Fibroblast of lung (primary cell): ENCODE measurements around the gene SPHK2. TPM values are rescaled to one million over a fixed set of nuclear protein-coding genes. Genes with fewer than 3 reads are reported as not detected.
A peak's percentile ranks its signal among the peaks of the same experiment; 100 is the strongest.

Experiments used
- DNase-seq, 2 donors: peaks; one replicate each; pipeline versions ENCODE4 v3.0.0 to v3.0.0-alpha.2; 2010; ENCODE audit warnings: low read depth in 2 of 2
- H2AFZ ChIP-seq: 2 replicates; pipeline ENCODE4 v1.5.1; 2012; ENCODE audit warnings: low read length, control low read depth, inconsistent platforms
- H3K27ac ChIP-seq: 2 replicates; pipeline ENCODE4 v1.5.1; 2011; ENCODE audit warnings: low read length, control low read depth; ENCODE audit not compliant: insufficient read depth
- H3K27me3 ChIP-seq: 2 replicates; pipeline ENCODE4 v1.5.1; 2011; ENCODE audit warnings: mild to moderate bottlenecking, low read length; ENCODE audit not compliant: control insufficient read depth, insufficient read depth
- H3K36me3 ChIP-seq: 2 replicates; pipeline ENCODE4 v1.5.1; 2011; ENCODE audit warnings: low read length; ENCODE audit not compliant: control insufficient read depth, insufficient read depth
- H3K4me1 ChIP-seq: 2 replicates; pipeline ENCODE4 v1.5.1; 2011; ENCODE audit warnings: low read length; ENCODE audit not compliant: control insufficient read depth, insufficient read depth; ENCODE audit errors: extremely low read depth
- H3K4me2 ChIP-seq: 2 replicates; pipeline ENCODE4 v1.5.1; 2011; ENCODE audit warnings: low read length, control low read depth; ENCODE audit not compliant: insufficient read depth; ENCODE audit errors: extremely low read depth
- H3K4me3 ChIP-seq, 4 experiments: fragments of 200-600 bp in 1 of 4; sonication (generic) in 1 of 4; replicated peaks in 1 of 4; 2 replicates each; pipeline ENCODE4 v1.5.1; 2011 to 2016; ENCODE audit warnings: low read length in 4 of 4, low read depth in 3 of 4, mild to moderate bottlenecking in 3 of 4, control low read depth in 2 of 4, inconsistent platforms in 1 of 4, mixed read lengths in 1 of 4; ENCODE audit not compliant: insufficient read depth in 1 of 4; ENCODE audit errors: control extremely low read depth in 1 of 4
- H3K79me2 ChIP-seq: 2 replicates; pipeline ENCODE4 v1.5.1; 2012; ENCODE audit warnings: mild to moderate bottlenecking, low read length, inconsistent platforms; ENCODE audit not compliant: control insufficient read depth, insufficient read depth
- H3K9ac ChIP-seq: 2 replicates; pipeline ENCODE4 v1.5.1; 2011; ENCODE audit warnings: mild to moderate bottlenecking, low read length, control low read depth; ENCODE audit not compliant: insufficient read depth
- H3K9me3 ChIP-seq: 2 replicates; pipeline ENCODE4 v1.5.1; 2012; ENCODE audit warnings: low read depth, low read length; ENCODE audit not compliant: control insufficient read depth, insufficient read depth
- H4K20me1 ChIP-seq: 2 replicates; pipeline ENCODE4 v1.5.1; 2011; ENCODE audit warnings: low read length; ENCODE audit not compliant: control insufficient read depth, insufficient read depth; ENCODE audit errors: extremely low read depth
- CTCF ChIP-seq, 2 donors: IDR thresholded peaks in 1 of 2; conservative IDR thresholded peaks in 1 of 2; 1 replicate in 1 of 2; 2 replicates in 1 of 2; pipeline ENCODE4 v1.5.1; 2011 to 2012; ENCODE audit warnings: low read length in 2 of 2, control low read depth in 1 of 2, inconsistent platforms in 1 of 2, low read depth in 1 of 2, mild to moderate bottlenecking in 1 of 2
- EZH2 ChIP-seq: IDR thresholded peaks from 2 replicates; pipeline ENCODE4 v1.5.1; 2012; ENCODE audit warnings: low read length, control low read depth, mild to moderate bottlenecking; ENCODE audit errors: missing control alignments
- polyA plus RNA-seq, 2 donors: library from polyadenylated mRNA; depleted of rRNA in 1 of 2; stranded (reverse) in 1 of 2; unstranded in 1 of 2; fragments of >200 nt; gene quantifications; 2 replicates each; pipeline ENCODE4 v1.2.1, GENCODE V29; 2011 to 2012; ENCODE audit warnings: missing spikeins in 1 of 2
- total RNA-seq: library from RNA; depleted of rRNA; stranded (reverse); fragments of >200 nt; gene quantifications from 2 replicates; pipeline ENCODE4 v1.2.1, GENCODE V29; 2014

SPHK2 gene
- total and polyA plus RNA-seq, 2 donors (not counting 1 experiment from before 2014, with no cell fraction given) = 3.4 to 9.6 TPM

GRCh38 chr19:48658483-48658882, 39.2 kb downstream of the SPHK2 start:
- H3K4me1 ChIP-seq = peaks cover 9% of the 10 kb centered on the region

DNA sequence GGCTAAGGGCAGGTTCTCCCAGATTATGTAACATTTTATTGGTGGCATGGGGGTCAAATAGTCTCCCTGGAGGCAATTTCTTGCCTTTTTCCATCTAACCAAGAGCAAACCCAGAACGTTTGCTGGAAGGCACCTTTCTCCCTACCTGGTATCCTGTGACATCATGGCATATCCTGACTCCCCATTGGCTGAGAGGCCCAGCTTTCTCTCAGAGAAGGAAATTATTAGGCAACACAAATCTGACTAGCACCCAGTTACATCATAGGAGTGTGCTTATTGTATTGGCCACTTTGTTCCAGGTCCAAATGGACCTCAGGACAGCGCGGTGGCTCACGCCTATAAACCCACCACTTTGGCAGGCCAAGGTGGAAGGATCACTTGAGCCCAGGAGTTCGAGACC, 40.5 kb downstream of the SPHK2 start:
- no peaks in the 10 kb centered on the region for H3K9me3 ChIP-seq
- no peak overlapping the region for H3K27ac ChIP-seq
- H3K27me3 ChIP-seq = no peaks in the 10 kb centered on the region
- H3K4me1 ChIP-seq = peaks cover 6% of the 10 kb centered on the region
- no peak overlapping the region for H3K4me2 ChIP-seq
- no peak for DNase-seq
- H3K79me2 ChIP-seq = no peaks in the 10 kb centered on the region
- no peaks in the 10 kb centered on the region for H4K20me1 ChIP-seq
- no peak overlapping the region for H2AFZ ChIP-seq
- TF ChIP-seq CTCF (conservative IDR thresholded peaks at IDR 0.05 in 1 of 2, IDR thresholded peaks at IDR 0.05 in 1 of 2; ENCODE audit: low read depth in 1 of 2, low read length in 2 of 2) (no peak), EZH2 (no peak)
- no peak overlapping the region for H3K4me3 ChIP-seq
- no peaks in the 10 kb centered on the region for H3K36me3 ChIP-seq
- no peak overlapping the region for H3K9ac ChIP-seq

More at GRCh38 chr19:48658483-48658882, 39.2 kb downstream of the SPHK2 start:
- Histone ChIP-seq H3K4me2 (no peak overlapping the region), H2AFZ (no peak overlapping the region), H3K27ac (no peak overlapping the region), H3K9ac (no peak overlapping the region), H4K20me1 (no peaks in the 10 kb centered on the region), H3K9me3 (no peaks in the 10 kb centered on the region), H3K27me3 (no peaks in the 10 kb centered on the region), H3K4me3 (no peak overlapping the region), H3K36me3 (no peaks in the 10 kb centered on the region), H3K79me2 (no peaks in the 10 kb centered on the region)
- DNase-seq = no peak
- TF ChIP-seq CTCF (conservative IDR thresholded peaks at IDR 0.05 in 1 of 2, IDR thresholded peaks at IDR 0.05 in 1 of 2; ENCODE audit: low read depth in 1 of 2, low read length in 2 of 2) (no peak), EZH2 (no peak)

DNA sequence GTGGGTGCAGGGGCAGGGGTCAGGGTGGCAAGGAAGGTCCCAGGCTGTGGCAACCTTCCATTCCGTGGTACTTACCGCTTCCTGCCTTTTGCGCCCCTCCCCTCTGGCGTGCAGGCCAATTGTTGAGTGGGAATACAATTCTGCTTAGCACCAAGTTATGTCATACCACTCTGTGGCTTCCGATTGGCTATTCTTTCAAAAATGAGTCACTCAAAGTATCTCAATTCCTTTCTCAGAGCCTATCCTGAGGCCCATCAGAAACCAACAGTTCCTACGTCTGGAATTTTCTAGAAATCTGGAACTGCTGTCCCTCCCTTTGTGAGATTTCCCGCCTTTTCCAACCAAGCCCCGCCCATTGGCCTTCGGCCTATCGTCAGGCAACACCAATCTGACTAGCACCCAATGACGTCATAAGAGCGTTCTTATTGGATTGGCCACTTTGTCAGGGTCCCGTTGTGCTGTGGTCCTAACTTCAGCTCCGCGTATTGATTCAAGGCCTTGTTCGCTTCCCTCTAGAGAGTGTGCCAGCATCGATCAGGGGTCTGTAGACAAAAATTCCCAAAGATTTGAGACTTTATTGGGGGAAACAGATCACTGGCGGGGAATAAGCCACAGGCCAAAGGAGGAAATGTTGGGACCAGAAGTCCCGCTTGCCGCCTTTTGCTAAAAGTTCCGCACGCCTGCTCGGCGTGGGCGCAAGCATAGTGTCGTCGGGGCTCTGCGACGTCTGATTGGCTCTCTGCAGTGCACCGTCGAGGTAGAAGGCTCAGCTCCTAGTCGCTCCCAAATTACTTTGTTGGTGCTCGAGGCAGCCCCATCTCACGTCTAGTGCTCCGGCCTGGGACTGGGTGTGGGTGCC, 41.8 kb downstream of the SPHK2 start:
- Histone ChIP-seq H2AFZ (no peak overlapping the region), H3K79me2 (no peaks in the 10 kb centered on the region), H3K9me3 (no peaks in the 10 kb centered on the region), H3K27me3 (no peaks in the 10 kb centered on the region), H4K20me1 (no peaks in the 10 kb centered on the region), H3K9ac (no peak overlapping the region), H3K36me3 (no peaks in the 10 kb centered on the region), H3K4me2 (peak overlapping the region; percentile 23), H3K27ac (peak overlapping the region; percentile 9), H3K4me3 (no peak overlapping the region), H3K4me1 (peaks cover 4% of the 10 kb centered on the region)
- DNase-seq = peak; percentile 85 to 90
- TF ChIP-seq CTCF (conservative IDR thresholded peaks at IDR 0.05 in 1 of 2, IDR thresholded peaks at IDR 0.05 in 1 of 2; ENCODE audit: low read depth in 1 of 2, low read length in 2 of 2) (no peak), EZH2 (no peak)
